Measurements from ENCODE around the gene PVALEF. TPM values are rescaled to one million over a fixed set of nuclear protein-coding genes. Genes with fewer than 3 reads are reported as not detected.

The PVALEF gene
- total and polyA plus RNA-seq, 2 donors (not counting 3 experiments of a cell fraction or from before 2014, with no cell fraction given): not detected

- no peak for DNase-seq (ENCODE audit: low read depth, low spot score)
- TF ChIP-seq GATA2 (IDR thresholded peaks at IDR 0.05; ENCODE audit: insufficient read depth, insufficient read length, low read depth, low read length): no peak
- no peak for TF ChIP-seq POLR2A (IDR thresholded peaks at IDR 0.05; ENCODE audit: low read depth, low read length)
- no peak for TF ChIP-seq EZH2 (IDR thresholded peaks at IDR 0.05; ENCODE audit: borderline replicate concordance, low read depth, low read length, severe bottlenecking)
- TF ChIP-seq MYC (IDR thresholded peaks at IDR 0.05; ENCODE audit: low read depth, low read length): no peak
- no peak for TF ChIP-seq CTCF (IDR thresholded peaks at IDR 0.05; ENCODE audit: extremely low read depth in 1 of 2, insufficient read depth in 1 of 2, low read depth in 1 of 2, low read length in 2 of 2)
- Histone ChIP-seq H3K9me1 (replicated peaks; ENCODE audit: control insufficient read depth, extremely low read depth, insufficient read depth, low read length) (no peaks in the 10 kb centered on the region), H3K4me3 (replicated peaks in 1 of 3; ENCODE audit: insufficient read depth in 1 of 3, low read depth in 1 of 3, low read length in 3 of 3) (no peak overlapping the region), H3K9ac (replicated peaks; ENCODE audit: extremely low read depth, insufficient read depth, low read length) (no peak overlapping the region), H2AFZ (ENCODE audit: low read depth, low read length) (no peak overlapping the region), H3K27ac (ENCODE audit: insufficient read depth, low read depth, low read length) (no peak overlapping the region), H3K36me3 (ENCODE audit: control insufficient read depth in 2 of 2, extremely low read depth in 1 of 2, insufficient read depth in 2 of 2, low read length in 2 of 2) (no peaks in the 10 kb centered on the region), H3K4me1 (ENCODE audit: control insufficient read depth, extremely low read depth, insufficient read depth, low read length) (no peaks in the 10 kb centered on the region), H3K4me2 (ENCODE audit: insufficient read depth, low read length) (no peak overlapping the region), H3K79me2 (ENCODE audit: control insufficient read depth, insufficient read depth, low read length) (no peaks in the 10 kb centered on the region), H3K27me3 (ENCODE audit: control insufficient read depth in 2 of 2, insufficient read depth in 2 of 2, low read length in 2 of 2) (no peaks in the 10 kb centered on the region), H3K9me3 (replicated peaks; ENCODE audit: control insufficient read depth, insufficient read depth, low read length) (no peaks in the 10 kb centered on the region), H4K20me1 (replicated peaks; ENCODE audit: control insufficient read depth, extremely low read depth, insufficient read depth, low read length) (no peaks in the 10 kb centered on the region)
- dilution Hi-C loops (cut with MboI; ENCODE audit: extremely low pct_ligation_motif_present, low sequenced_read_pairs): no loop called here
- intact Hi-C loops (cut with micrococcal nuclease): no loop called here
- POLR2A ChIA-PET: no interaction called here
- no TSS peak for BruUV-seq (replicated peaks)
- FAIRE-seq: no peak
- CTCF ChIA-PET: no interaction called here
Measured at GRCh38 chr17:81129289-81129688, 36.0 kb upstream of the PVALEF start.

- no peak overlapping the region for H3K9ac ChIP-seq (replicated peaks; ENCODE audit: extremely low read depth, insufficient read depth, low read length)
- intact Hi-C loops (cut with micrococcal nuclease) (no loop called here), dilution Hi-C loops (cut with MboI; ENCODE audit: extremely low pct_ligation_motif_present, low sequenced_read_pairs) (no loop called here)
- H3K27ac ChIP-seq (ENCODE audit: insufficient read depth, low read depth, low read length): no peak overlapping the region
- no peaks in the 10 kb centered on the region for H3K36me3 ChIP-seq (ENCODE audit: control insufficient read depth in 2 of 2, extremely low read depth in 1 of 2, insufficient read depth in 2 of 2, low read length in 2 of 2)
- H3K79me2 ChIP-seq (ENCODE audit: control insufficient read depth, insufficient read depth, low read length): no peaks in the 10 kb centered on the region
- no peak overlapping the region for H2AFZ ChIP-seq (ENCODE audit: low read depth, low read length)
- H4K20me1 ChIP-seq (replicated peaks; ENCODE audit: control insufficient read depth, extremely low read depth, insufficient read depth, low read length): no peaks in the 10 kb centered on the region
- POLR2A ChIA-PET: no interaction called here
- TF ChIP-seq MAX (IDR thresholded peaks at IDR 0.05; ENCODE audit: insufficient read depth, insufficient read length) (no peak), CTCF (IDR thresholded peaks at IDR 0.05; ENCODE audit: extremely low read depth in 1 of 2, insufficient read depth in 1 of 2, low read depth in 1 of 2, low read length in 2 of 2) (no peak), EZH2 (IDR thresholded peaks at IDR 0.05; ENCODE audit: borderline replicate concordance, low read depth, low read length, severe bottlenecking) (no peak), GATA2 (IDR thresholded peaks at IDR 0.05; ENCODE audit: insufficient read depth, insufficient read length, low read depth, low read length) (no peak)
- no peaks in the 10 kb centered on the region for H3K9me3 ChIP-seq (replicated peaks; ENCODE audit: control insufficient read depth, insufficient read depth, low read length)
- no TSS peak for BruUV-seq (replicated peaks)
- no peak overlapping the region for H3K4me3 ChIP-seq (replicated peaks in 1 of 3; ENCODE audit: insufficient read depth in 1 of 3, low read depth in 1 of 3, low read length in 3 of 3)
- H3K4me2 ChIP-seq (ENCODE audit: insufficient read depth, low read length): no peak overlapping the region
- H3K9me1 ChIP-seq (replicated peaks; ENCODE audit: control insufficient read depth, extremely low read depth, insufficient read depth, low read length): no peaks in the 10 kb centered on the region
- FAIRE-seq (no peak), DNase-seq (ENCODE audit: low read depth, low spot score) (no peak)
- no peaks in the 10 kb centered on the region for H3K27me3 ChIP-seq (ENCODE audit: control insufficient read depth in 2 of 2, insufficient read depth in 2 of 2, low read length in 2 of 2)
- CTCF ChIA-PET: no interaction called here
- H3K4me1 ChIP-seq (ENCODE audit: control insufficient read depth, extremely low read depth, insufficient read depth, low read length): no peaks in the 10 kb centered on the region
Measured at GRCh38 chr17:81129711-81130367, 35.5 kb upstream of the PVALEF start.
